Stimulated activated CD4-positive, alpha-beta T cell treated with anti-CD3 and anti-CD28 coated beads, Interleukin-4, amount 100 ng/mL, for 1 hour (primary cell): Measurements from ENCODE around the gene SYNE2.

Source experiments
- DNase-seq: peaks from one replicate; pipeline ENCODE4 v3.0.0-alpha.2; 2020

Gene SYNE2

DNA sequence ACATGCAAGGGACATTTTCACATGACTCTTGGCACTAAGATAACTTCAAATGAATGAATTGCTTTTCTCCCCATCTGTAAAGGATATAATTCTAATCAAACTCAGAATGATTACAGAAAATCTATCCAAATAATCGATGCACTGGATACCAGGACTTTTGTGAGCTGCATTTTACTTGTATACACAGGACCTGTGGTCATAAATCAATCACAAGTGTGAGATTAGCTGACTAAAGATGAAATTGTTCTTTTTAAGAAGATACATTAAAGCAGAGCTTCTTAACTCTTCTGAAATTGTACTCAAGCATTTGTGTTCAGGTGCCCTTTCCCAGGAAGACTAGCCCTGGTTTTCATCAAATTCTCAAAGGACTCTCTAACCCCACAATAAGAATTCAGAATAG is 375.1 kb downstream of the SYNE2 start:
- DNase-seq: no peak

DNA sequence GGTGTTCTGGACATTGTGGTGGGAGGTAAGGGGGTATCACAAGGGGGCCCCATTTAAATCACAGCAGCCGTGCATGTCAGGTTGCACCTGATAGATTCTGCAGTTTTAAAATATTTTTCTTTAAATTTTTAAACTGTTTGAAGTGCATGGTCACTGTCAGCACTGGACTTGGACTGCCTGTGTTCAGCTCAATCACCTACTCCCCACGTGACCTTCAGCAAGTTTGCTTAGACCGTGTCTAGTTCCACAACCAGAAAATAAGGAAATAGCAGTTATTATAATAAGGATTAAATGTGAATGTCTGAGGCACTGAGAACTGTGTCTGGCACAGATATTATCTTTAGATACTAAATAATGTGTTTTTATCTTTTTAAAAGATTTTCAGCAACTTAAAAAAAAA is 376.7 kb downstream of the SYNE2 start:
- no peak for DNase-seq

DNA sequence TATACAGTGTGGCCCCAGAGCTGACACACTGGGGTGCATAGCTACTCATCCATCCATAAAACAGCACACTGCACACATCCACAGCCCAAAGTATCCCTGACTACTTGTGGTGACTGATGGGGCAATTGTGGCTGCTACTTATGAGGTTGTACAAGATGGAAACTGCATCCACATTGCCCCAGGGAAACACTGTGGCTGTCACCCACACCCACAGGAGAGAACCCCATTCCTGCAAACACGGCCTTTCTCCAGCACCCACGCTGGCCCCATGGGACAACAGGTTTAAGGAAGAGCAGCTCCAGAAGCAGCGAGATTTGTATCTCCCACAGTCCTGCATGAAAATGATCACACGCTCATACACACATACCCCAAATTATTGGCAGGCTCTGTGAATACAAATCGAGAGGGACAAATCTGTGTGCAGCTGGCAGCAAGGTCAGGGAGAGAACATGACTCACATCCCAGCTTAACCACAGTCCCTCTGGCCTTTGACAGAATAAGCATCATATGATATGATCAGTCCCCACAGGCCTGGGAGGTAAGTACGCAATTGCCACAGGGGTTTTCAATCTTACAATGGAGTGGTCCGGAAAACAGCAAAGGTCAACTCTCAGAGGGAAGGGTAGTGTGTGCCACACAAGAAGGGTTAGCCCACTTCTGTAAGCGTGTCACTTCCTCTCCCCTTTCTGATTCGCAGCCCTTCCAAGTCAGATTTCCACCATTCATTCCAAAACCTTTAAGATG is 379.5 kb downstream of the SYNE2 start:
- no peak for DNase-seq

DNA sequence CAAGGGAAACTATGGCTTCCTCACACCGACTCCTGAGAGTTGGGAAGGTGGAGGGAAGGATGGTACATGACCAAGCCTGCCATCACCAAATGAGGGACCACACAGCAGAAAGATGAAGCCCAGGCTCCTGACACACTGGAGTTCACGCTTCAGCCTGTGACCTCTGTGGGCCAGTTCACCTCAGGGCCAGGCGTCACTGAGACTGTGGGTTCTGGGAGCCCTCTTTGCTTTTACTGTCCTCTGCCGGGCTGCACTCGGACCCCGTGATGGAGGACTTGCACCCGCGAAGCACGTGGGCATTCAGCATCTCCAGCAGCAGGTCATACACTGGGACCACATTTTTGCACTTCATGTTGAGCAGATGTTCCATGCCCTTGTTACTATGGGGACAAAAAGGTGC is 380.1 kb downstream of the SYNE2 start:
- no peak for DNase-seq

GRCh38 chr14:64233531-64234190 is 380.9 kb downstream of the SYNE2 start:
- DNase-seq: no peak

- no peak for DNase-seq
Measured at GRCh38 chr14:64234877-64235651, 382.3 kb downstream of the SYNE2 start.

DNA sequence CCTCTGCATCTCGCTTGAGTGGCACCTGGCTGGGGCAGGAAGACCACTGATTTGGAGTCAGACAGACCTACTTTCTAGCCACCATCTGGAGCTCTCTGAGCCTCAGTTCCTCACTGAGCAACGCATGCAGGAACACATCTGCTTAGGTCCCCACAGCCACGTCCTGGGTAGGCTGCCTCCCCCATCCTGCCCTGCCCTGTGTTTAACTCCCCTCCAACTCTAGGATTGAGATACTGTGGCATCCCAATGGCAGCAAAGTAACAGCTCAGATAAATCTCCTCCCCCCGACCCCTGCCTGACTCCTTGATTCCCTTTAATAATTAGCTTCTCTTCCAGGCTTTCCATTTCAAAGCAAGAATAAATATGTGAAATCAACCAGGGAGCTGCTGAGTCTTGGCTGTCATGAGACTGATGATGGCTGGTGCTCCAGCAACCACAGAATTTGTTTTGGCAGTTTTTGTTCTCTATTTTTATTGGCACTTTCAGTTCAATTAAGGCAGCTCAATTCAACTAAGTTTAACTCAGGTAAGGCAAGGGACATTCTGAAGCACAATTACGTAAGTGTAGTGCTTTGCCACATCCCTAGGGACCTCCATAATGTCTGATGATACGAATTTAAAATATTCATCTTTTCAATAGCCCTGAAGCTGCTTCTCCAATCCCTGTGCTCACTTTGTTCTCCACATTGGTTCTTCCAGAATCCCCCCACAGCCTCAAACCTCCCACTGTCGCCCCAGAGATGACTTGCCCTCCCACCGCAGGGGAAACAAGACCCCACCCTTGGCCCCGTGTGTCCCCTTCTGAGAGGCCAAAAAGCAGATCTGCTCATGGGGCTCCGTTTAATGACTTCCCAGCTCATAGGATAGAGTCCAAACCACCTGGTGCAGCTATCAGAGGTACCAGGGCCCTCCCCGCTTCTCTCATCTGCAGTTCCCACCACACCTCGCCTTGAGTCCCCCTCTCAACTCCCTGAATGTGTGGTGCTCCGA is 383.1 kb downstream of the SYNE2 start:
- DNase-seq: no peak

GRCh38 chr14:64238049-64238448 is 385.2 kb downstream of the SYNE2 start:
- DNase-seq: no peak

GRCh38 chr14:64238631-64239030 is 385.8 kb downstream of the SYNE2 start:
- no peak for DNase-seq

DNA sequence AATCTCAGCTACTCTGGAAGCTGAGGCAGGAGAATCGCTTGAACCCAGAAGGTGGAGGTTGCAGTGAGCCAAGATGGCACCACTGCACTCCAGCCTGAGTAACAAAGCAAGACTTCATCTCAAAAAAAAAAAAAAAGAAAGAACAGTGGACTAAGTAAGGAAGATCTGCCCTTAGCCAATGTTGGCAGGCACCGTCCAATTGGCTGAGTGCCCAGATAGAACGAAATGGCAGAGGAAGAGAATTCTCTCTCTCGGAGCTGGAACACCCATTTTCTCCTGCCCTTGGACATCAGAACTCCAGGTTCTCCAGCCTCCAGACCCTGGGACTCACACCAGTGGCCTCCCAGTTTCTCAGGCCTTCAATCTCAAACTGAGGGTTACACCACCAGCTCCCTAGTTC is 391.5 kb downstream of the SYNE2 start:
- no peak for DNase-seq

GRCh38 chr14:64245491-64245890 is 392.7 kb downstream of the SYNE2 start:
- DNase-seq: no peak

- no peak for DNase-seq
Measured at GRCh38 chr14:64246688-64247087, 393.9 kb downstream of the SYNE2 start.

GRCh38 chr14:64247195-64247594 is 394.4 kb downstream of the SYNE2 start:
- no peak for DNase-seq

- DNase-seq: no peak
Measured at GRCh38 chr14:64248689-64249088, 395.9 kb downstream of the SYNE2 start.

DNA sequence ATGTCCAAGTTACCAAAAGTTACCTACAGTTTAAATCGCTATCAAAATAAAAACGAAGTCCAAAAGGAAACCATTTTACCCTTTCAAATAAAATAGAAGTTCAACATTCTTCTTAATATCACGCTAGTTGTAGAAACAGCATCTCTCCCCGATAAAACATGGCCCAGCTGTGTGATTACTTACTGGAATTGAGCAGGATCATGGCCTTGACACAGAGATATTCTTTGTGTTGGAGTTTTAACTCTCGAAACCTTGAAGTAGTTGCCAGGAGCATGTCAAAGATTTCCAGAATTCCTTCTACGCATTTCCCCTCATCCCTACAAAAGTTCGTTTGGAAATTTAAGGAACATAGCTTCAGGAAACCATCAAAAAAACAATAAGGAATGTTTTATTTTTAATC is 396.6 kb downstream of the SYNE2 start:
- no peak for DNase-seq

DNA sequence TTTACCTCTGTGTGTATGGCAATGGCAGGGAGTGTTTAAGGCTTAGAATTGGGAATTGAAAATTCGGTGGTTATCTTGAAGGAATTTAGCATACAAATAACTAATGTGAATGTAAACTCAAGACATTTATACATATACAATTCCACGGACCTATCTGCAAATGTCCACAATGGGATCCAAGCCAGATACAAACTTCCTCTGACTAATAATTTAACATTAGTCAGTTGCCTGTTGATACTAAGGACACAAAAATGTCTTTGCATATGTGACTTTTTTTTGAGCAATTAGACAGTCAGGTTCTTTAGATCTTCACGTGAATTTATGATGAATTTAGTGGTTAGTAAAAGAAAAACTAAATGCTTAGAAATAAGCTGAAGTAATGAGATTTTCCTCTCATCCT is 400.9 kb downstream of the SYNE2 start:
- DNase-seq: no peak

DNA sequence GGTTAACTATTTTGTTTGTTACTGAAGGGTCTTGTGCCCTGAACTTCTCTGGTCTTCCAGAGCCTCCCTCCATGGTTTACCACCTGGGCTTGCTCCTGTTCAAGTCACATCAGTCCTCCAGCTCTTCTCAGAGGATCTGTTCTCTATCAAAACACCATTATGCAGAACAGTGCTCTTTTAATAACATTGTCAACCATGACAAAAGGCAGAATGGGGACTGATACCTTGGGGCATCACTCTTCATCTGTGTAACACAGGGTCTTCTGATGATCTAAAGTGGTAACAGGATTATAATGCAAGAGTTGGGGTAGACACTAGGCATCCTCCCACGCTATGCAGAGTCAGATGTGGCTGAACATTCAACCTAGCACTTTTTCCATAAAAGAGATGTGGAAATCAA is 403.0 kb downstream of the SYNE2 start:
- DNase-seq: no peak

DNA sequence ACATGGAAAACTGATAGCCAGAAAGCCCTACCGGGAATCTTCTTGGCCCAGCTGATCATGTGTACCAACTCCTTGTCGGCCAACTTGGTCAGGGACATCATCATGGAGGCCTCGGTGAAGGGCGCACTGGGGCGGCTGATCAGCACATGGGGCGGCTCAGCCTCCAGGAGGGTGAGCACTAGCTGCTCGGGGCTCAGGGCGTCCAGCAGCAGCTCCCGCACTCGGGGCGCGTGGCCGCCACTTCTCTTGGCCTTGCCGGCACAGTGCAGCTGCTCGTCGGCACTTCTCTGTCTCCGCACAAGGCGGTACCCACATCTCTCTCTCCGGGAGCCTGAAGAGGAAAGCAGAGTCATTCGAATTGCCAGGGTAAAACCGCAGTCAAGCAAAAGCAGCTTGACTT is 407.6 kb downstream of the SYNE2 start:
- no peak for DNase-seq

DNA sequence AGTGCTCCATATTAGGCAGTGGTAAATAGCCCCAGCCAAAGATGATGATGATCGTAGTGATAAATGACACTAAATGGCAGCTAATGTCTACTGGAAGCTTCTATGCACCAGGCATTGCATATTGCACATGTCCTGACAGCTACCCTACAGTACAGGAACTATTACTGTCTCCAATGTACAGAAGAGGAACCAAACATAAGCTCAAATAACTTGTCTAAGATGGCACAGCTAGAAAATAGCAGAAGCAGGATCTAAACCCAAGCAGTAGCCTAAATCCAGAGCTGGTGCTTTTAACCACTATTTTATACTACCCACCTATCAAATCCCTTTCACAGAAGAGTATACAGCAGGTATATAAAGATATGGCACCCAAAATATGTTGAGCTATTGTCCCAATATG is 412.4 kb downstream of the SYNE2 start:
- DNase-seq: no peak

- no peak for DNase-seq
Measured at GRCh38 chr14:64266239-64266638, 413.4 kb downstream of the SYNE2 start.

GRCh38 chr14:64272019-64272418 is 419.2 kb downstream of the SYNE2 start:
- no peak for DNase-seq
